K562 (cell line): ENCODE measurements around the gene CHAF1A. TPM values are rescaled to one million over a fixed set of nuclear protein-coding genes. Genes with fewer than 3 reads are reported as not detected.
A peak's percentile ranks its signal among the peaks of the same experiment; 100 is the strongest.

Source experiments
- CC2D1A ChIP-seq: fragments of 450-650 bp; IDR thresholded peaks from 2 replicates; pipeline ENCODE4 v1.6.1; 2017; ENCODE audit warnings: mild to moderate bottlenecking
- EP300 ChIP-seq: IDR thresholded peaks from 2 replicates; pipeline ENCODE4 v1.6.1; 2012; ENCODE audit warnings: low read length, improper control_type of control experiment
- GABPA ChIP-seq: fragments of 200-800 bp; sonication (Bioruptor generic); conservative IDR thresholded peaks from 2 replicates; pipeline ENCODE4 v1.6.1; 2016; ENCODE audit warnings: low read depth, missing genetic modification characterization, missing compliant biosample characterization
- KAT2B ChIP-seq: IDR thresholded peaks from one replicate; pipeline ENCODE4 v1.6.1; 2012; ENCODE audit warnings: low read depth, mild to moderate bottlenecking, control low read depth, inconsistent platforms, low read length, moderate library complexity
- KAT8 ChIP-seq: fragments of 450-650 bp; IDR thresholded peaks from 2 replicates; pipeline ENCODE4 v1.6.1; 2016; ENCODE audit warnings: low read depth, mild to moderate bottlenecking
- PRPF4 ChIP-seq: fragments of 200-400 bp; formaldehyde crosslinking; IDR thresholded peaks from one replicate; pipeline ENCODE4 v1.6.1; 2017; ENCODE audit warnings: low read length, low read depth, mild to moderate bottlenecking; ENCODE audit not compliant: insufficient read depth, poor library complexity, severe bottlenecking
- RFX5 ChIP-seq: IDR thresholded peaks from 2 replicates; pipeline ENCODE4 v1.6.1; 2011; ENCODE audit warnings: low read depth, mild to moderate bottlenecking, improper control_type of control experiment, low read length
- SIX5 ChIP-seq, 2 experiments: IDR thresholded peaks; 2 replicates each; pipeline ENCODE4 v1.6.1; 2011; ENCODE audit warnings: low read length in 2 of 2, borderline replicate concordance in 1 of 2, low read depth in 1 of 2, mild to moderate bottlenecking in 1 of 2, moderate library complexity in 1 of 2; ENCODE audit not compliant: insufficient read depth in 1 of 2
- SMARCE1 ChIP-seq: fragments of 450-650 bp; IDR thresholded peaks from 2 replicates; pipeline ENCODE4 v1.7.1; 2016; ENCODE audit warnings: mild to moderate bottlenecking
- SMC3 ChIP-seq: conservative IDR thresholded peaks from 2 replicates; pipeline ENCODE4 v1.6.1; 2011; ENCODE audit warnings: low read depth, low read length, improper control_type of control experiment; ENCODE audit not compliant: insufficient read depth
- SNIP1 ChIP-seq: fragments of 450-650 bp; IDR thresholded peaks from 2 replicates; pipeline ENCODE4 v1.7.1; 2017; ENCODE audit warnings: low read depth, mild to moderate bottlenecking
- ZFP1 ChIP-seq: fragments of 450-650 bp; formaldehyde crosslinking; IDR thresholded peaks from 2 replicates; pipeline ENCODE4 v1.4.0; 2020; ENCODE audit warnings: mild to moderate bottlenecking, mixed read lengths
- polyA plus RNA-seq, 8 experiments: library from polyadenylated mRNA; depleted of rRNA in 4 of 8; stranded (reverse) in 5 of 8; unstranded in 3 of 8; fragments of >200 nt; fragmentation: Nextera tagmentation in 2 of 8; fragmentation: Illumina TruSeq in 1 of 8; extraction: Ambion mirVana in 2 of 8; extraction: Trizol in 1 of 8; gene quantifications; 2 replicates each; pipeline versions ENCODE4 v1.2.1 to v1.2.3, GENCODE V29; 2011 to 2014; ENCODE audit warnings: inconsistent platforms in 1 of 8, missing spikeins in 1 of 8
- total RNA-seq, 7 experiments: library from RNA; depleted of rRNA in 6 of 7; stranded (reverse); fragments of >200 nt in 6 of 7; fragmentation: Illumina TruSeq in 2 of 7; extraction: Trizol in 2 of 7; gene quantifications; 2 replicates each; pipeline versions ENCODE4 v1.2.1 to v1.2.3, GENCODE V29; 2011 to 2021; ENCODE audit warnings: low replicate concordance in 1 of 7
- TF ChIP-seq, protein P1 (sequence below), 2 experiments: fragments of 450-650 bp in 1 of 2; sonication (generic) in 1 of 2; formaldehyde crosslinking in 1 of 2; IDR thresholded peaks; 2 replicates each; pipeline versions ENCODE4 v1.7.1 to v1.9.0; 2016 to 2022; ENCODE audit warnings: inconsistent platforms in 1 of 2, mild to moderate bottlenecking in 1 of 2, missing genetic modification reagents in 1 of 2
- TF ChIP-seq, protein P2 (sequence below): fragments of 150-350 bp; IDR thresholded peaks from 2 replicates; pipeline ENCODE4 v1.6.1; 2014; ENCODE audit warnings: low read depth, mild to moderate bottlenecking, low read length, borderline replicate concordance

Gene CHAF1A
- total and polyA plus RNA-seq, 9 of the 15 experiments (the other 6 are each of a cell fraction or from before 2014, with no cell fraction given), result 1.6 to 86.9 (median 45.2) TPM

DNA sequence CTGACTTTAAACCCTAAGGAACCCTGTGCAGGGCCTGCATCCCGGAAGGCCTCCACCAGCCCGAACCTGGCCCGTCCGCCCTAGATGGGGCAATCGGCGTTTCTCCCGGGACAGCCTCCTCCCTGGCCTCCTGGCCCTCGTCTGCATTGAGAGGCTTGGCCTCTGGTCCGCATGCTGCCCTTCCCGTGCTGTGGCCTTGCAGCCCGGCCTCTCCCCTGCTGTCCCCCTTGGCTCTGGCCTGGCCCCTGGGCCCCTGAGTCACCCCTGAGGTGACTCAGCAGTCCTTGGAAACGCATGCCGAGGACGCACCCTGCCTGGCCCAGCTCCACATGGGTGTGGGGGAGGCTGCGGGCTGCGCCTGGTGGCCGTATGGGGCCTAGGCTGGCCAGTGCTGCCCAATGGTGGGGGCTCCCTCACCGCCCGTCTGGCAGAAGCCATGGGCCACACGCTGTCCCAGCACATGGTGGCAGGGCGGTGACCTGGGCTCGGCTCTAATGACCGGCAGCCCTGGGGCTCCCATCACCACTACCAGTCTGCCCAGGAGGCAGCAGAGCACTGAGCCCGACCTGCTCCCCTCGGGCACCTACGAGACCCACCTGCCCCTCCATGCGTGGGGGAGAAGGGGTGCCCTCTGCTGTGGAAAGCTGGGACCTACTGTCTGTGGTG, 27.8 kb upstream of the CHAF1A start (continued):
- TF ChIP-seq RFX5 (no peak), KAT2B (no peak), EP300 (peak; percentile 90), CC2D1A (no peak), SIX5 (IDR thresholded peaks at IDR 0.05; ENCODE audit: borderline replicate concordance in 1 of 2, insufficient read depth in 1 of 2, low read depth in 1 of 2, low read length in 2 of 2) (no peak), SMC3 (no peak), KAT8 (no peak), SNIP1 (no peak), GABPA (tag) (peak; percentile 56), ZFP1 (CRISPR knock-in tag) (no peak), SMARCE1 (peak; percentile 94), PRPF4 (no peak)
- TF ChIP-seq, protein P1, sequence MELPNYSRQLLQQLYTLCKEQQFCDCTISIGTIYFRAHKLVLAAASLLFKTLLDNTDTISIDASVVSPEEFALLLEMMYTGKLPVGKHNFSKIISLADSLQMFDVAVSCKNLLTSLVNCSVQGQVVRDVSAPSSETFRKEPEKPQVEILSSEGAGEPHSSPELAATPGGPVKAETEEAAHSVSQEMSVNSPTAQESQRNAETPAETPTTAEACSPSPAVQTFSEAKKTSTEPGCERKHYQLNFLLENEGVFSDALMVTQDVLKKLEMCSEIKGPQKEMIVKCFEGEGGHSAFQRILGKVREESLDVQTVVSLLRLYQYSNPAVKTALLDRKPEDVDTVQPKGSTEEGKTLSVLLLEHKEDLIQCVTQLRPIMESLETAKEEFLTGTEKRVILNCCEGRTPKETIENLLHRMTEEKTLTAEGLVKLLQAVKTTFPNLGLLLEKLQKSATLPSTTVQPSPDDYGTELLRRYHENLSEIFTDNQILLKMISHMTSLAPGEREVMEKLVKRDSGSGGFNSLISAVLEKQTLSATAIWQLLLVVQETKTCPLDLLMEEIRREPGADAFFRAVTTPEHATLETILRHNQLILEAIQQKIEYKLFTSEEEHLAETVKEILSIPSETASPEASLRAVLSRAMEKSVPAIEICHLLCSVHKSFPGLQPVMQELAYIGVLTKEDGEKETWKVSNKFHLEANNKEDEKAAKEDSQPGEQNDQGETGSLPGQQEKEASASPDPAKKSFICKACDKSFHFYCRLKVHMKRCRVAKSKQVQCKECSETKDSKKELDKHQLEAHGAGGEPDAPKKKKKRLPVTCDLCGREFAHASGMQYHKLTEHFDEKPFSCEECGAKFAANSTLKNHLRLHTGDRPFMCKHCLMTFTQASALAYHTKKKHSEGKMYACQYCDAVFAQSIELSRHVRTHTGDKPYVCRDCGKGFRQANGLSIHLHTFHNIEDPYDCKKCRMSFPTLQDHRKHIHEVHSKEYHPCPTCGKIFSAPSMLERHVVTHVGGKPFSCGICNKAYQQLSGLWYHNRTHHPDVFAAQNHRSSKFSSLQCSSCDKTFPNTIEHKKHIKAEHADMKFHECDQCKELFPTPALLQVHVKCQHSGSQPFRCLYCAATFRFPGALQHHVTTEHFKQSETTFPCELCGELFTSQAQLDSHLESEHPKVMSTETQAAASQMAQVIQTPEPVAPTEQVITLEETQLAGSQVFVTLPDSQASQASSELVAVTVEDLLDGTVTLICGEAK (IDR thresholded peaks at IDR 0.05), result no peak
- TF ChIP-seq, protein P1 (CRISPR knock-in tag; IDR thresholded peaks at IDR 0.05), result no peak; the same call in 1 of the 2 replicates
- TF ChIP-seq, protein P2, sequence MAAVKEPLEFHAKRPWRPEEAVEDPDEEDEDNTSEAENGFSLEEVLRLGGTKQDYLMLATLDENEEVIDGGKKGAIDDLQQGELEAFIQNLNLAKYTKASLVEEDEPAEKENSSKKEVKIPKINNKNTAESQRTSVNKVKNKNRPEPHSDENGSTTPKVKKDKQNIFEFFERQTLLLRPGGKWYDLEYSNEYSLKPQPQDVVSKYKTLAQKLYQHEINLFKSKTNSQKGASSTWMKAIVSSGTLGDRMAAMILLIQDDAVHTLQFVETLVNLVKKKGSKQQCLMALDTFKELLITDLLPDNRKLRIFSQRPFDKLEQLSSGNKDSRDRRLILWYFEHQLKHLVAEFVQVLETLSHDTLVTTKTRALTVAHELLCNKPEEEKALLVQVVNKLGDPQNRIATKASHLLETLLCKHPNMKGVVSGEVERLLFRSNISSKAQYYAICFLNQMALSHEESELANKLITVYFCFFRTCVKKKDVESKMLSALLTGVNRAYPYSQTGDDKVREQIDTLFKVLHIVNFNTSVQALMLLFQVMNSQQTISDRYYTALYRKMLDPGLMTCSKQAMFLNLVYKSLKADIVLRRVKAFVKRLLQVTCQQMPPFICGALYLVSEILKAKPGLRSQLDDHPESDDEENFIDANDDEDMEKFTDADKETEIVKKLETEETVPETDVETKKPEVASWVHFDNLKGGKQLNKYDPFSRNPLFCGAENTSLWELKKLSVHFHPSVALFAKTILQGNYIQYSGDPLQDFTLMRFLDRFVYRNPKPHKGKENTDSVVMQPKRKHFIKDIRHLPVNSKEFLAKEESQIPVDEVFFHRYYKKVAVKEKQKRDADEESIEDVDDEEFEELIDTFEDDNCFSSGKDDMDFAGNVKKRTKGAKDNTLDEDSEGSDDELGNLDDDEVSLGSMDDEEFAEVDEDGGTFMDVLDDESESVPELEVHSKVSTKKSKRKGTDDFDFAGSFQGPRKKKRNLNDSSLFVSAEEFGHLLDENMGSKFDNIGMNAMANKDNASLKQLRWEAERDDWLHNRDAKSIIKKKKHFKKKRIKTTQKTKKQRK, result no peak
